NT2/D1 (cell line): ENCODE results near the gene C11orf68.

Source experiments
- DNase-seq: peaks from one replicate; pipeline ENCODE4 v3.0.0-alpha.2; 2011; ENCODE audit warnings: low read depth, low spot score
- H3K27me3 ChIP-seq: 2 replicates; pipeline ENCODE4 v1.6.0; 2011; ENCODE audit warnings: mild to moderate bottlenecking; ENCODE audit not compliant: insufficient read length, insufficient read depth
- H3K36me3 ChIP-seq: 2 replicates; pipeline ENCODE4 v1.6.1; 2011; ENCODE audit warnings: mild to moderate bottlenecking, low read length, mixed read lengths; ENCODE audit not compliant: insufficient read depth, insufficient read length
- H3K4me1 ChIP-seq: 2 replicates; pipeline ENCODE4 v1.5.1; 2011; ENCODE audit not compliant: insufficient read depth, insufficient read length
- H3K4me3 ChIP-seq: 2 replicates; pipeline ENCODE4 v1.5.1; 2011; ENCODE audit warnings: low read depth; ENCODE audit not compliant: insufficient read length
- H3K9ac ChIP-seq: 2 replicates; pipeline ENCODE4 v1.6.0; 2011; ENCODE audit warnings: low read depth; ENCODE audit not compliant: insufficient read length
- H3K9me3 ChIP-seq: 2 replicates; pipeline ENCODE4 v1.5.1; 2011; ENCODE audit warnings: mild to moderate bottlenecking, low read length; ENCODE audit not compliant: insufficient read depth
- SUZ12 ChIP-seq: IDR thresholded peaks from 2 replicates; pipeline ENCODE4 v1.6.1; 2011; ENCODE audit not compliant: insufficient read length, insufficient read depth; ENCODE audit errors: extremely low read depth
- YY1 ChIP-seq: IDR thresholded peaks from 2 replicates; pipeline ENCODE4 v1.6.1; 2011; ENCODE audit not compliant: insufficient read length, insufficient read depth
- ZNF274 ChIP-seq: IDR thresholded peaks from 2 replicates; pipeline ENCODE4 v1.6.1; 2011; ENCODE audit warnings: mild to moderate bottlenecking, low read depth, low read length

The C11orf68 gene

GRCh38 chr11:65947603-65948125, 28.8 kb upstream of the C11orf68 start:
- H3K9ac ChIP-seq = peak overlapping the region; percentile 24
- H3K4me1 ChIP-seq = peaks cover 12% of the 10 kb centered on the region
- DNase-seq = no peak
- TF ChIP-seq YY1 (no peak), SUZ12 (no peak), ZNF274 (no peak)
- H3K4me3 ChIP-seq = no peak overlapping the region
- no peaks in the 10 kb centered on the region for H3K9me3 ChIP-seq
- no peaks in the 10 kb centered on the region for H3K27me3 ChIP-seq
- H3K36me3 ChIP-seq = no peaks in the 10 kb centered on the region

GRCh38 chr11:65947133-65947532, 28.3 kb upstream of the C11orf68 start:
- Histone ChIP-seq H3K9me3 (no peaks in the 10 kb centered on the region), H3K27me3 (no peaks in the 10 kb centered on the region), H3K9ac (peak overlapping the region; percentile 24), H3K4me1 (peaks cover 12% of the 10 kb centered on the region), H3K36me3 (no peaks in the 10 kb centered on the region), H3K4me3 (peak overlapping the region; percentile 3)
- TF ChIP-seq SUZ12 = no peak
- no peak for TF ChIP-seq YY1
- TF ChIP-seq ZNF274 = no peak
- DNase-seq = no peak

- Histone ChIP-seq H3K4me3 (peak overlapping the region; percentile 3), H3K9me3 (no peaks in the 10 kb centered on the region), H3K4me1 (peaks cover 14% of the 10 kb centered on the region), H3K27me3 (no peaks in the 10 kb centered on the region), H3K36me3 (no peaks in the 10 kb centered on the region), H3K9ac (no peak overlapping the region)
- TF ChIP-seq ZNF274 (no peak), YY1 (no peak), SUZ12 (no peak)
- DNase-seq = no peak
Measured at GRCh38 chr11:65946655-65947054, 27.8 kb upstream of the C11orf68 start.

- Histone ChIP-seq H3K9ac (peak overlapping the region; percentile 75), H3K4me3 (peak overlapping the region; percentile 48)
Measured at GRCh38 chr11:65945941-65946558, 27.2 kb upstream of the C11orf68 start.

GRCh38 chr11:65945430-65945911, 26.6 kb upstream of the C11orf68 start, which contains the start of gene TSGA10IP:
Gene TSGA10IP, plus strand, starts transcription at chr11:65945480. Its CDS starts 196 bp downstream, at chr11:65945676.
- H3K4me1 ChIP-seq = peaks cover 16% of the 10 kb centered on the region
- no peaks in the 10 kb centered on the region for H3K9me3 ChIP-seq
- no peaks in the 10 kb centered on the region for H3K27me3 ChIP-seq
- DNase-seq = peak; percentile 83
- TF ChIP-seq SUZ12 = no peak
- TF ChIP-seq YY1 = no peak
- TF ChIP-seq ZNF274 = no peak
- H3K9ac ChIP-seq = peak within 1 kb of the TSS; percentile 75
- H3K36me3 ChIP-seq = no peaks in the 10 kb centered on the region
- H3K4me3 ChIP-seq = peak within 1 kb of the TSS; percentile 48

More at GRCh38 chr11:65945941-65946558, 27.2 kb upstream of the C11orf68 start:
- TF ChIP-seq SUZ12 (no peak), YY1 (no peak), ZNF274 (no peak)
- H3K4me1 ChIP-seq = peaks cover 16% of the 10 kb centered on the region
- DNase-seq = peak; percentile 72
- no peaks in the 10 kb centered on the region for H3K36me3 ChIP-seq
- H3K27me3 ChIP-seq = no peaks in the 10 kb centered on the region
- no peaks in the 10 kb centered on the region for H3K9me3 ChIP-seq

- no peak for DNase-seq
- no peaks in the 10 kb centered on the region for H3K27me3 ChIP-seq
- no peak overlapping the region for H3K9ac ChIP-seq
- TF ChIP-seq SUZ12 (no peak), ZNF274 (no peak), YY1 (no peak)
- peaks cover 16% of the 10 kb centered on the region for H3K4me1 ChIP-seq
- no peaks in the 10 kb centered on the region for H3K9me3 ChIP-seq
- no peak overlapping the region for H3K4me3 ChIP-seq
- no peaks in the 10 kb centered on the region for H3K36me3 ChIP-seq
Measured at GRCh38 chr11:65944767-65945166, 25.9 kb upstream of the C11orf68 start.

- no peaks in the 10 kb centered on the region for H3K27me3 ChIP-seq
- H3K4me3 ChIP-seq = no peak overlapping the region
- no peak for DNase-seq
- H3K36me3 ChIP-seq = no peaks in the 10 kb centered on the region
- no peak overlapping the region for H3K9ac ChIP-seq
- TF ChIP-seq YY1 (no peak), SUZ12 (no peak), ZNF274 (no peak)
- H3K9me3 ChIP-seq = no peaks in the 10 kb centered on the region
- H3K4me1 ChIP-seq = peaks cover 16% of the 10 kb centered on the region
Measured at GRCh38 chr11:65944191-65944590, 25.3 kb upstream of the C11orf68 start.
